ENCODE measurements around the gene ZNF350. TPM values are rescaled to one million over a fixed set of nuclear protein-coding genes. Genes with fewer than 3 reads are reported as not detected.

ZNF350 gene
- polyA plus RNA-seq, 3 donors = 9.1 to 14.0 (median 9.9) TPM

DNA sequence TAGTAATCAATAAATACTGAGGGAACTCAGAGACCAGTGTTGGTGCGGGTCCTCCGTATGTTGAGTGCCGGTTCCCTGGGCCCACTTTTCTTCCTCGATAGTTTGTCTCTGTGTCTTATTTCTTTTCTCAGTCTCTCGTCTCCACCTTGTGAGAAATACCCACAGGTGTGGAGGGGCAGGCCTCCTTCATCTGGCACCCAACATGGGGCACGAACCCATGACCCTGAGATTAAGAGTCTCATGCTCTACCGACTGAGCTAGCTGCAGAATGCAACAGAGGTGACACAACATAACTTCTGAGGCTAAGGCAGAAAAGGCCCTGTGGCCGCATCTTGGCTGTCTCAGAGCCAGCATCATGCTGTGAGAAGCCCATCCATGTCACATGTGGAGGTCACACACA, 64.7 kb downstream of the ZNF350 start:
- peaks cover 6 to 8% of the 10 kb centered on the region in 2 donors for H3K4me1 ChIP-seq (ENCODE audit: control insufficient read depth in 1 of 2, insufficient read depth in 2 of 2, low read length in 2 of 2)
- Mint-ChIP-seq H3K27me3 (ENCODE audit: low read depth in 3 of 3) (peaks cover 1% of the 10 kb centered on the region in 3 donors), H3K27ac (peak overlapping the region in 1 of 7 donors; percentile 28), H3K36me3 (peaks cover 3 to 14% of the 10 kb centered on the region in 2 donors), H3K4me1 (peaks cover 6% of the 10 kb centered on the region), H3K4me3 (no peak overlapping the region), H3K9me3 (peaks cover 46 to 98% (median 94%) of the 10 kb centered on the region in 7 donors)
- no peak overlapping the region for H3K4me2 ChIP-seq (replicated peaks; ENCODE audit: extremely low read depth, low read length, poor library complexity, severe bottlenecking)
- TF ChIP-seq, protein P1, sequence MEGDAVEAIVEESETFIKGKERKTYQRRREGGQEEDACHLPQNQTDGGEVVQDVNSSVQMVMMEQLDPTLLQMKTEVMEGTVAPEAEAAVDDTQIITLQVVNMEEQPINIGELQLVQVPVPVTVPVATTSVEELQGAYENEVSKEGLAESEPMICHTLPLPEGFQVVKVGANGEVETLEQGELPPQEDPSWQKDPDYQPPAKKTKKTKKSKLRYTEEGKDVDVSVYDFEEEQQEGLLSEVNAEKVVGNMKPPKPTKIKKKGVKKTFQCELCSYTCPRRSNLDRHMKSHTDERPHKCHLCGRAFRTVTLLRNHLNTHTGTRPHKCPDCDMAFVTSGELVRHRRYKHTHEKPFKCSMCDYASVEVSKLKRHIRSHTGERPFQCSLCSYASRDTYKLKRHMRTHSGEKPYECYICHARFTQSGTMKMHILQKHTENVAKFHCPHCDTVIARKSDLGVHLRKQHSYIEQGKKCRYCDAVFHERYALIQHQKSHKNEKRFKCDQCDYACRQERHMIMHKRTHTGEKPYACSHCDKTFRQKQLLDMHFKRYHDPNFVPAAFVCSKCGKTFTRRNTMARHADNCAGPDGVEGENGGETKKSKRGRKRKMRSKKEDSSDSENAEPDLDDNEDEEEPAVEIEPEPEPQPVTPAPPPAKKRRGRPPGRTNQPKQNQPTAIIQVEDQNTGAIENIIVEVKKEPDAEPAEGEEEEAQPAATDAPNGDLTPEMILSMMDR (IDR thresholded peaks at IDR 0.05) = no peak
- H2AFZ ChIP-seq (ENCODE audit: insufficient read depth, low read depth, low read length, poor library complexity, severe bottlenecking) = no peak overlapping the region
- no peak overlapping the region for H3K27ac ChIP-seq (ENCODE audit: low read depth in 1 of 2, low read length in 2 of 2)
- H3K79me2 ChIP-seq (ENCODE audit: insufficient read depth, low read length) = no peaks in the 10 kb centered on the region
- H3K9ac ChIP-seq (ENCODE audit: insufficient read depth, low read length, poor library complexity, severe bottlenecking) = no peak overlapping the region
- H4K20me1 ChIP-seq (ENCODE audit: insufficient read depth, low read length) = no peaks in the 10 kb centered on the region
- H3K36me3 ChIP-seq (replicated peaks in 1 of 2; ENCODE audit: control insufficient read depth in 1 of 2, insufficient read depth in 2 of 2, low read length in 2 of 2) = peaks cover 0 to 7% of the 10 kb centered on the region in 2 donors
- H3K9me3 ChIP-seq (replicated peaks in 1 of 2; ENCODE audit: control insufficient read depth in 1 of 2, insufficient read depth in 1 of 2, low read length in 2 of 2) = peaks cover 81 to 93% of the 10 kb centered on the region in 2 donors
- 89% methylated on average over 3 of the region's 8 CpGs for WGBS (ENCODE audit: insufficient coverage)
- intact Hi-C loops (cut with micrococcal nuclease) = no loop called here
- H3K4me3 ChIP-seq (replicated peaks in 1 of 3; ENCODE audit: low read depth in 2 of 3, low read length in 3 of 3) = peak overlapping the region in 1 of 3 experiments; percentile 43
- DNase-seq = no peak
- no peaks in the 10 kb centered on the region for H3K27me3 ChIP-seq (ENCODE audit: control insufficient read depth in 2 of 2, insufficient read depth in 2 of 2, low read length in 2 of 2)

DNA sequence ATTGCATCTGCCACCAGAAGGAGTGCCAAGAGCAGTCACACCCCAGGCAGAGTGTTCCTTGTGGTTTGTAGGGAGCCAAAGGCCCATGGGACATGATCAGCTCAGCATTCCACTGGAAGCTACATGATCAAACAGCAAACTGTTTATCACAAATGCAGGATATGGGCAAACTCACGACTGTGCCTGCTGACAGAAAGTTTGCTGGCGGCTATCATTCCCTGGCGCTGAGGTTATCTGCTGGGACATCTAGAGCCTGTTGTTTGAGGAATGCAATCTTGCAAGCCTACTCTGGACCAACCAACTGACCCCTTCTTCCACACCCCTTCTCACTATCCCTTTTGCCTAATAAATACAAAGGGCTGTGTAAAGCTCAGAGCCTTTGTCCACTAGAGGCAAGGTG, 67.0 kb downstream of the ZNF350 start:
- intact Hi-C loops (cut with micrococcal nuclease) = no loop called here
- Mint-ChIP-seq H3K36me3 (peaks cover 0 to 5% of the 10 kb centered on the region in 2 donors), H3K27ac (no peak overlapping the region), H3K4me1 (no peaks in the 10 kb centered on the region), H3K27me3 (ENCODE audit: low read depth in 3 of 3) (peaks cover 1% of the 10 kb centered on the region in 3 donors), H3K9me3 (peaks cover 46 to 97% (median 94%) of the 10 kb centered on the region in 7 donors), H3K4me3 (no peak overlapping the region)
- TF ChIP-seq, protein P1 (IDR thresholded peaks at IDR 0.05) = no peak
- Histone ChIP-seq H2AFZ (ENCODE audit: insufficient read depth, low read depth, low read length, poor library complexity, severe bottlenecking) (no peak overlapping the region), H3K4me2 (replicated peaks; ENCODE audit: extremely low read depth, low read length, poor library complexity, severe bottlenecking) (no peak overlapping the region), H3K36me3 (replicated peaks in 1 of 2; ENCODE audit: control insufficient read depth in 1 of 2, insufficient read depth in 2 of 2, low read length in 2 of 2) (peaks cover 0 to 7% of the 10 kb centered on the region in 2 donors), H3K4me1 (ENCODE audit: control insufficient read depth in 1 of 2, insufficient read depth in 2 of 2, low read length in 2 of 2) (no peaks in the 10 kb centered on the region), H4K20me1 (ENCODE audit: insufficient read depth, low read length) (no peaks in the 10 kb centered on the region), H3K79me2 (ENCODE audit: insufficient read depth, low read length) (no peaks in the 10 kb centered on the region), H3K27ac (ENCODE audit: low read depth in 1 of 2, low read length in 2 of 2) (no peak overlapping the region), H3K9me3 (replicated peaks in 1 of 2; ENCODE audit: control insufficient read depth in 1 of 2, insufficient read depth in 1 of 2, low read length in 2 of 2) (peaks cover 74 to 97% of the 10 kb centered on the region in 2 donors), H3K4me3 (replicated peaks in 1 of 3; ENCODE audit: low read depth in 2 of 3, low read length in 3 of 3) (no peak overlapping the region), H3K9ac (ENCODE audit: insufficient read depth, low read length, poor library complexity, severe bottlenecking) (no peak overlapping the region), H3K27me3 (ENCODE audit: control insufficient read depth in 2 of 2, insufficient read depth in 2 of 2, low read length in 2 of 2) (no peaks in the 10 kb centered on the region)
- 89% methylated on average over 3 of the region's 3 CpGs for WGBS (ENCODE audit: insufficient coverage)
- no peak for DNase-seq
